GM18867 (cell line): Measurements from ENCODE around the gene DIP2C.

Experiments
- ATAC-seq: cut with Tn5 transposase; IDR thresholded peaks from one replicate; pipeline ENCODE4 v1.9.1; 2021; ENCODE audit warnings: mild to moderate bottlenecking, moderate library complexity; ENCODE audit not compliant: unreplicated experiment

DIP2C gene

DNA sequence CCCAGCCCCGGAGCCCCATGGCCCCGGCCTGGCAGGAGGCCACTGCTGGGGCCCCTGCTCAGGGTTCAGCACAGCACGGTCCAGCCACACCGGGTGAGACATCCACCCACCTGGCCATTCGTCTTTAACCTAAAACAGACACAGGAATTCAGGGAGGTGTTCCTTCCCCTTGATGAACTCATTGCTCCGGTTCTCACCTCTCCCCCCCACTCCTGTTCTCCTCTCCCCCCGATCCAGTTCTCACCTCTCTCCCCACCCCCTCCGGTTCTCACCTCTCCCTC lies 129.8 kb downstream of the DIP2C start:
- ATAC-seq = no peak

DNA sequence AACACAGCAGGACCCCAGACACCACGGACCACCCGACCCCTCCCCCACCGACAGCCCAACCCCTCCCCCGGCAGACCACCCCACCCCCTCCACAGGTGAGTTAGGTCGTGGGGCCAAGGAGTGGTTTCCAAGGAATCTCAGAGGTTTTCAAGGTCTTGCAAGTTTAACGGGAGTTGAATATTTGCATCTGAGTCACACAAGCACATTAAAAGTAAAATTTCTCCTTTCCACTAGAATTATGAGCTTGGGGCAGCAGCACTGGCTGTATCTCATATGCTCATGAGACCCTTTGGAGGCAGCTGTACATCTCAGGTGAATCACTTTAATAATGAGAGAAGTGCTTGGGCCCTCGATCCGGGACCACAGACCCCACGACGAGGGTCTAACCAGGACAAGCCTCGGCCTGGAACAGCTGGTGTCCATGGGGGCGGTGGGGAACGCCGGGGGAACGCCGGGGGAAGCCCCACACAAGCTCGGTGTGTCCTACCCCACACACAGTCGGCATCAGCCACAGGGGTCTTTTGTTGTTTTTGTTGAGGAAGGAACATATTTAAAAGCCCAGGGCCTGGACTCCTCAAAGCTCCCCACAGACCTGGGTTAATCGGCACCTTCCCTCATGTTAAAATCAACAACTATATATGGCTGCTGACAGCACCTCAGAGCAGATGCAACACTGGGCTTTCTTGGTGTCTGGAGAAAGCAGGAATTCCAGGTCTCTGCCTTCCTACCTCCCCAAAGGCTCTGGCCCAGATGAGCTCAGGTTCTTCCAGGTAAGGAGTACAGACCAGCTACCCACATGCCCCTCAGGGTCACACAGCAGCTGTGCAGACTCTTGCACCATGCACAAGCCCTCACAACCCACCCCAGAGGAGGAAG lies 130.3 kb downstream of the DIP2C start:
- ATAC-seq = no peak

DNA sequence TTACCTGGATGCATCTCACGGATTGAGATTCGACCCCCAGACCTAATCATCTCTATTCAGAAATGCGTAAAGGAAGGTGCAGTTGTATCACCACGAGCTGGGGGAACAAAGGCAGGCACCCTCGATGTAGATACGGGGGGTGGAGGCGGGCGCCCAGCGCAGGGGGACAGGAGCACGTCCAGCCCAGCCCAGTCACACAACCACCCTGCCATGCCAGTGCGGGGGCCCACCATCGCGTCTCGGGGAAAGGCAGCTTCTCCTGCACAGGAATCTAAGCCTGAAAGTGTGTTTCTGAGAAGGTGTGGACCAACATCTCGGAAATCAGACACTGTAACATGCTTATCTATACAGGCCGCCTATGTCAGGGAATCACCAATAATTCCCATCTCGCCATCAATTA lies 131.1 kb downstream of the DIP2C start:
- ATAC-seq = no peak

DNA sequence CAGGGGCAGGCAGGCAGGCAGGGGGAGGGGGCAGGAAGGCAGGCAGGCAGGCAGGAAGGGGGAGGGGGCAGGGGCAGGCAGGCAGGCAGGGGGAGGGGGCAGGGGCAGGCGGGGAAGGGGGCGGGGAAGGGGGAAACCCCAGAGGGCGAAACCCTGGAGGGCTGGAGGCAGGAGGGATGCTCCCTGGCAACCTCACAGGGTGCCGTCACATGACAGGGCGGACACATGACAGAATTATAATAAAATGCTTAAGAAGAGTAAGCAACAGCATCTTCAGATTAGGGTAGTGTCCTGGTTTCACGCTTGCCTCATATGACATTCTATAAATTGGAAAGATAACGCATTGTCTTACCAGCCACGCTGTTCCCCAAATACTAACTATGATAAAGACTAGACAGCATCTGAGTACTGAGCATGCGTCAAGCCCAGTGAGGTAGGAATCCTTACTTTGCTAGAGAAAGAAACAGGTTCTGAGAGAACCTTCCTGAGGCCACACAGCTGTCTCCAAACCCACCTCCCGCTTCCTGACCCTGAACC lies 131.6 kb downstream of the DIP2C start:
- no peak for ATAC-seq

DNA sequence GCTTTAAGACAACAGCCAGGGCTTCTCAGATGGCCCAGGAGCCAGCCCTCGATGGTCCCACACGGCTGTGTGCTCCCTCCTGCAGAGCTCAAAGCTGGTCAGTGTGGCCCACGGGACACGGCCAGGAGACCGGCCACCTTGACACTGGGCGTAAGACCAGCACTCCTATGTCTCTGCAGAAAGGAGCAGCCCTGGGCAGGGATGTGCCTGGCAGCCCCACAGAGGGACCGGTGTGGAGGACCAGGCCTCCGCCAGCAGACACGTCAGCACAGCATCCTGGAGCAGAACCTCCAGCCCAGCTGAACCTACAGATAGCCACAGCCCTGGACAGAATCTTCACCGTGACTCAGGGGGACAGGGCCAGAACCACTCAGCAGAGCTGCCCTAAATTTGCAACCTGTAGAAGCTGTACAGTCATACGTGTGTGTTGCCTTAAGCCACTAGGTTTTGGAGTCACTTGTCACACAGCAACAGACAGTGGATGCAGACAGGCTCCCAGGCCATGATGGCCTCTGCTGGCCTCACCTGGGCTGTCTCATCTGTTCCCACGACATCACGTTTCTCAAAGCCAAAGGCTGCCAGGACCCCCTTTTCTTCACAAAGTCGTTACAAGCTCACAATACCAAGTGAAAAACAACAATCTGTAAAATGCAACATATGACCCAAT lies 132.4 kb downstream of the DIP2C start:
- no peak for ATAC-seq

DNA sequence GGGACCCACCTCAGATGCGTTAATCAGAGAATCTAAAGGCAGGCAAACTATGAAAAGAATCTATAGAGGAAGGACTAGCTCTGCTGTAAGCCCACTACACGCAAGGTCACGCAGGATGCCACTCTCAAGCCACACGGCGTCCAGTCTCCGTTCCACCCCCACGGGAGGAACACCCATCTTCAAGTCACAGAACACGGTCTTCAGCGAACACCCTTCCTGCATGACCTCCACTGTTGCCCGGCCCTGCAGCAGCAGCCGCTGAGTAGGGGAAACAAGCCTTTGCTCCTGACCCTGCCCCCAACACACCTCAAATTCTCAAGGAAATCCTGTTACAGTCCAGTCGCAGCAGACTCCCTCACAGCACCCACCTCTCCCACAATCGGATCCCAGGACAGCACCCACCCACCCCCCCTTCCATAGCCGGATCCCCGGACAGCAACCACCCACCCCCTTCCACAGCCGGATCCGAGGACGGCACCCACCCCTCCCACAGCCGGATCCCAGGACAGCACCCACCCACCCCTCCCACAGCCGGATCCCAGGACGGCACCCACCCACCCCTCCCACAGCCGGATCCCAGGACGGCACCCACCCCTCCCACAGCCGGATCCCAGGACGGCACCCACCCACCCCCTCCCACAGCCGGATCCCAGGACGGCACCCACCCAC lies 133.7 kb downstream of the DIP2C start:
- no peak for ATAC-seq

DNA sequence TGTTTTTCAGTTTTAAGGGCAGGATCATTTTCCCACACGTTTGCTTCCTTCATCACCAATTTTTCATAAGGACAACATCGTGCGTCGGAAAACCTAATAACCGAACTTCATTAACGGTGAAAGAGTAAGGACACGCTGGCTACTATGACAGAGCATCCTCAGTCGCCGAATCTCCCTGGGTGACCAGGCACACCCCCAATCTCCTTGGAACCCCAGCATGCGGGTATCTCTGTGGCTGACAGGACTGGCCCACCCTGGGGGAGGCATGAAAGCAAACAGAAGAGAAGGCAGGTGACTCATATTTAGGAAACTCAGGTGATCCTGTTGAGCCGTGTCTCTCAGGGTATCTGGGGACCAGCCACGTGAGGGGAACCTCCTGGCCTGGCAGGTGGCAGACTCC lies 134.2 kb downstream of the DIP2C start:
- ATAC-seq = no peak

DNA sequence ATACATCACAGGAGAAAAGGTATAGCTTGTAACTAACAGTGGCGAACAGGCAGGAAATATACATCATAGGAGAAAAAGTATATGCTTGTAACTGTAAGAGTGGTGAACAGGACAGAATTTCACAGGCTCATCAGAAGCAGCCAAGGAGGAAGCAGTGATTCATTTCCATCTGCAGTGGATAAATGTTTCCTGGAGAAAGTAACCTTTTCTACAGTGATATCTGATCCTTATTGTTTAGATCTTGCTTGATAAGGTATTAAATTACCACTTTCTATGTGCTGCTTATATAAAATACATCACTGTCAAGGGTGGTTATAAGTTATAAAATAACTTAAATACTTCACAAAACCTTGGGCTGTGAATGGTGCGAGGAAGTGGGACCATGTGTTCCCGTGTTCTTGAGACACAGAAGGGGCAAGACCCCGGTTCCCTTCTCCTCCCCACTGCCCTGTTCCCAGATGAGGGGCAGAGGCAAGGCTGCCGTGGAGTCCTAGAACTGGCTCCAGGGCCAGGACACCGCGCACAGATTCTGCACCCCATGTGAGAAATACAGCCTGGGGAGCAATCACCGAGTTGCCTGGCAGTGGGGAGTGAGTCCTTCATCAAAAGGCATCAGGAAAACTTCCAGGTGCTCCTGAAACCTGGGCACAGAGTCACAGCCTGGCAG lies 135.2 kb downstream of the DIP2C start:
- ATAC-seq = no peak

DNA sequence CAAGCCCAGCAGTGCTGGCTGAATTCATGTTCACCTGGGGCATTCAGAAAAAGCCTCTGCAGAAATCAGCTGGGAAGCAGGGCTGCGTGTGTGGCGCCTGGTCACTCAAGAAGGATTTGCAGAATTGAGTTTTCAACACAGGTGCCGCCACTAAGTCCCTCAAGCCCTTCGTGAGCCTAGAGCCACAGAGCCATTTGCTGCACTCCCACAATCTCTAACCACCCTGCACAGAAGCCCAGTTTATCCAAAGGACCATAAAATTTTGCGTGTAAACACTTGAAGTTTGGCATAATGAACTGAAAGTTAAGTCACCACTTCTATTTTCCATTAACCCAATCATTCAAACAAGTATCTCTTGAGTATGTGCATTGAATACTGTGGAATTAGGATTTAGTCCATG lies 136.2 kb downstream of the DIP2C start:
- ATAC-seq = no peak

DNA sequence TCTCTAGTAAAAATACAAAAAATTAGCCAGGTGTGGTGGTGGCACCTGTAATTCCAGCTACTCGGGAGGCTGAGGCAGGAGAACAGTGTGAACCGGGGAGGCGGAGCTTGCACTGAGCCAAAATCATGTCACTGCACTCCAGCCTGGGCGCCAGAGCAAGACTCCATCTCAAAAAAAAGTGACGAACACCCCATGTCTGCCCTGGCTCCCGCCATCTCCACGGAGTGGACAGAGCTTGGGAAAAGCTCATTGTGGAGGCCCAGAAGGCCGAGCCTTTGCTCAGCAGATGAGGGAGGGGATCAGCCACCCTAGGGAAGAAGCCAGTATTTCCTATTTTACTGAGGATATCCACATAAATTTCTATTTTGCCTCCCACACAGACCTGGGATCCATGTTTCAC lies 136.8 kb downstream of the DIP2C start:
- no peak for ATAC-seq

DNA sequence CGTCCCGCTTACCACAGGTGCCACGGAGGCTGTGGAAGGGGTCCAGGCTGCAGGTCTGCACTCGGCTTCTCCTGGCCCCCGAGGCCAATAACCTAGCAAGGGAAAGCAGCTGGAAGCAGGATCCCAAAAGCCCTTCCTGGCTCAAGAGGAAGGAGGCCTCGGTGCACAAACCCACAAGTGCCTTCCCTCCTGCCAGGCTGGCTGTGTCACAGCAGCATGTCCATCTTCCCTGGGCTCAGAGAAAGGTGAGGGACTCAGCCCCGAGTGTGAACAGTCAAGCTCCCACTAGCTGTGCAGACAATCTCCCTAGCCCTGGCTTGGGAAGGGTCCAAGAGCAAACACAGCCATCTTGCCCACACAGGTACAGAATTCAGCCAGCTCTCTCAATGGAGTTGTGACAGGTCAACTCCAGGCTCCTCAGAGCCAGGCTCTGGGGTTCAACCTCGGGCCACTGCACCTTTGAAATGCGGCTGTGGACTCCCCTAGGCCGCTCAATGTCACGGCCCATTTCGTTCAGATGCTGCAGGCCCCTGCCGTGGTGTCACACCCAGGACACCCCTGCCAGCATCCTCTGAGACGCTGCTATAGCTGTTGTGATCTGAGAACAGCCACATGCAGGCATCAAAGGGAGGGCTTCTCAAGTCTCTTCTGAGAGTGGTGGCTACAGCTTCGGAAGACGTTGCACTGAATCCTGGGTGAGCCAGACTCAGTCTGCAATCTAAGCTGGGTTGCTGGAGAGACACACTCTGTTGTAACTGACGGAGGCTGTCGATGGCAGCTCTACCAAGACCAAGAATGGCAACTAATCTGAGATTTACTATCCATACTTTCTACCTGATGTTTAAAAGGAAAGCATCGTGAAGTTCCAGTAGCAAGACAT lies 137.9 kb downstream of the DIP2C start:
- no peak for ATAC-seq

DNA sequence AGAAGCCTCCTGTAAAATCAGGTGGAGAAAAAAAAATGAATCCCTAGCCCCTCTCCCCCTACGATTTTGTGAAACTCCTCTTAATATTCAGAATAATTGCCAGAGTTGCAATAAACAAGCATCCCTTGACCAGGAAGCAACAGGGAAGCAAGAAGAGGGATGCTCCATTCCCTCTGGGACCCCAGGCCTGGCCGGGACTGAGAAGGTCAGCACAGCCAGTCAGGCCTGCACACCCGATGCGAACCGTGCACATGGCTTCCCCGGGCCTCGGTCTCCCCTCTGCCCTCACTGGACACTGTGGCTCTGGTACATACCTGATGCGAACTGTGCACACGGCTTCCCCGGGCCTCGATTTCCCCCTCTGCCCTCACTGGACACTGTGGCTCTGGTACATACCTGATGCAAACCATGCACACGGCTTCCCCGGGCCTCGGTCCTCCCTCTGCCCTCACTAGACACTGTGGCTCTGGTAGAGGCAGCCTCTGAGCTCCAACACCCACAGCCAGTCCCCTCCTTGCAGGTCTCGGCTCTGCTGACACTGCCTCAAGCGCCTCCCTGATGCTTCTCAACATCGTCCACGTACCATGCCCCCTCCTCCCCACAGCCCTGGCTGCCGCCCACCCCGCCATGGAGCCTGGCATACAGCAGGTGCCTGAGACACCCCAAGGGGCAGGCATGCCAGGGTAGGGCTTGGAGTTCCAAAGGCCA lies 138.6 kb downstream of the DIP2C start:
- ATAC-seq = no peak

DNA sequence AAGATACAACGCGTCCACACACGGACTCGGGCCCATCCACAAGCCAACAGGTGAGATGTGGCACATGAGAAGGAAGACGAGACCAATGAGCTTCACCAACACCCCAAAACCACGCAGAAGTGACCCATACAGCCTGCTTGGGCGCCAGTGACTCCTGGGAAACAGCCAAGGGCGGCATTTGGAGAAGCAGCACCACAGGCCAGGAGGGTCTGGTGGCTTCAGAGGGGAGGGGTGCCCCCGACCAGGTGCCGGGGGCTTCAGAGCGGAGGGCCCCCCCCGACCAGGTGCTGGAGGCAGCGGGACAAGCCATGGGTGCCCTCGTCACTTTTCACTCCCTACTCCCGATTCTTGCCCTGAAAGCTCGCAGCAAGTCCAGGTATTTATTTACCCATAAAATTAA lies 140.1 kb downstream of the DIP2C start:
- no peak for ATAC-seq

DNA sequence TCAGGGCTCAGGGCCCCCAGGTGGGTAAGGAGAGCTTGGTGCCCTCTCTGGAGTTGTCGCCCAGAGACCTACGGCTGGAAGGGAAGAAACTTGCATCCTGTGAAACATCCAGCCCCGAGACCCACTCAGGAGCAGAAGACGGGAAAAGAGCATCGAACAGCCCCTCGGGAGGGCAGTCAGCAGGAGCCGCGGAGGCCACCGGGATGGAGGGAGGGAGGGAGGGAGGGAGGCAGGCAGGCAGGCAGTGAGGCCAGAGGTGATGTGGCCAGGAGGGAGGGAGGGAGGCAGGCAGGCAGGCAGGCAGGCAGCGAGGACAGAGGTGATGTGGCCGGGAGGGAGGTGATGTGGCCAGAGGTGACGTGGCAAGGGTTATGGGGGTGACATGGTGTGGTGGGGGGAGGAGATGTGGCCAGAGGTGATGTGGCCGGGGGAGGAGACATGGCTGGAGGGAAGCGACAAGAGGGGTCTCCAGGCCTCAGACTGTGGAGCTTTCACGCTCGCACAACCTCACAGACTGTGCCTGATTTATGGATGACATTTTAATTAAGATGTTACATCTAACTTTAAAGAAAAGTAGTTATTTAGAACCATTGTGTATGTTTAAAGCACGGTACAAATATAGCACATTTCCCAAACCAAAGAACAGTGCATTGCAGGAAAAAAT lies 141.1 kb downstream of the DIP2C start:
- ATAC-seq = no peak

DNA sequence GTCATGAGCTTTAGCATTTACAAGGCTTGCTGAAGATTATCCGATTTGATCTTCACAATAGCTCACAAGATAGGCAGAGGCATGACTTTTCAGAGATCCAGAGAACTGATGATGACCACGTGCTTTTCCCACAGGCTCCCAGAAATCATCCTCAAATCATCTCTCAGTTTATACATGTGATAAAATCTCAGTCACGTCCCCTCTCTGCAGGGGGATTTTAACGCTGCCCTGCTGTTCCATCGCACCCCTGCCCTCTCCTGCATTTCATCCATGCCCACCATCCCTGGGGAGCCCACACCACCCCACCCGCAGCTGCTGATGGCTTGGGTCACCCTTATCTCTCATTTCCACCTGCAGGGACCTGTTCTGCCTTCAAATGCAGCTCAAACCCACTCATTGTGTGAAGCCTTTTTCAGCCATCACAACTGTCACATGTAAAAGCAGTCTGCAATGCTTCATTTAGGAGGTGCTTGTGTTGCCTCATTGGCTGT lies 141.8 kb downstream of the DIP2C start:
- no peak for ATAC-seq

DNA sequence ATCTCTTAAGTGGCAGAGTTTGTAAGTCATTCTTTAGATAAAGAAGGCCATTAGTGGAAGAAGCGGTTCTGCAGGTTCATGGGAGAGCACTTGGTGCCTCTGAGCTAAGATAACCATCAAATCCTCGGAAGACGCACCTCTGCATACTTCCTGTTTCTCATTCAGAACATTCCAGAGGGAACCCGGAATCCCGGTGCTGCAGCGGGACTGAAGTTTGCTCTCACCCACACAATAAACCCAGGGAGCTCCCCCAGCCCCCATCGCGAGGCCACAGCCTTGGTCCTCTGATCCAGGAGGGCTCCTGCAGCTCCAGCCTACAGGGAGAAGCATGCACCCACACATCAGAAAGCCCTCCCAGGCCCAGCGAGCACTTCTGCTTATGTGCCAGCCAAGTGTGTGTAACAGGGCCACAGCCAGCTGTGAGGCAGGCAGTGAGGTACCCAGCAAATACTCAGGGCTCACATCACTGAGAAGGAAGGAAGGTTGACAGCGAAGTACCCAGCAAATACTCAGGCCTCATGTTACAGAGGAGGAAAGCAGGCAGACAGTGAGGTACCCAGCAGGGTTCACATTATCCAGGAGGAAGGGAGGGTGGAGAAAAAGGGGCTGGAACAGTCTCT lies 142.4 kb downstream of the DIP2C start:
- ATAC-seq = no peak

DNA sequence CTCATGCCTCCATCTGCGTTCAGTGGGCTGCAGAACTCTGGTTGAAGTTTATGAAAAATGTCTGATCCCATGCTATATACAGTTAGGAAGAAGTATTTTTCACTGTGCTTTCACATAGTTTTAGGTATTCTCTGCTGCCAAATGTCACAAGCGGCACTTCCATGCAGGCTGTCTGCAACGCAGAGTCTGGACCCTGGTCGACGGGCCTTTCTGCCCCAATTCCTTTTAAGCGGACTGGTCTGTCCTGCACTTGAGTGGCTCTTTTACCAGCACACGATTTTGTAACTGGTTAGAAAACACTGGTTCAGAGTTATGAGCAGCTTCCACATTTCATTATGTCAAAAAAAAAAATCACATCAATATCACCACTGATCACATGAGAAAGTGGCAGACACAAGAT lies 143.0 kb downstream of the DIP2C start:
- no peak for ATAC-seq
